Hepatocyte (in vitro differentiated cells): Measurements from ENCODE around the gene PLXNB3. TPM values are rescaled to one million over a fixed set of nuclear protein-coding genes. Genes with fewer than 3 reads are reported as not detected.

Source experiments
- DNase-seq: peaks from one replicate; pipeline ENCODE4 v3.0.0-alpha.2; 2016; ENCODE audit warnings: low spot score
- H2AFZ ChIP-seq: fragments of 200-600 bp; sonication (generic); 2 replicates; pipeline ENCODE4 v1.6.0; 2016; ENCODE audit warnings: antibody characterized with exemption, mild to moderate bottlenecking
- H3K27ac ChIP-seq: fragments of 200-600 bp; sonication (generic); 2 replicates; pipeline ENCODE4 v1.5.1; 2016; ENCODE audit warnings: mild to moderate bottlenecking
- H3K27me3 ChIP-seq: fragments of 200-600 bp; sonication (generic); 2 replicates; pipeline ENCODE4 v1.6.1; 2016
- H3K36me3 ChIP-seq: fragments of 200-600 bp; sonication (generic); replicated peaks from 2 replicates; pipeline ENCODE4 v1.5.1; 2016; ENCODE audit warnings: low read depth; ENCODE audit not compliant: insufficient read depth
- H3K4me1 ChIP-seq: fragments of 200-600 bp; sonication (generic); 2 replicates; pipeline ENCODE4 v1.5.1; 2016; ENCODE audit warnings: mild to moderate bottlenecking, moderate library complexity; ENCODE audit not compliant: insufficient read depth
- H3K4me2 ChIP-seq: fragments of 200-600 bp; sonication (generic); 2 replicates; pipeline ENCODE4 v1.6.0; 2016
- H3K4me3 ChIP-seq: fragments of 200-600 bp; sonication (generic); 2 replicates; pipeline ENCODE4 v1.5.1; 2016; ENCODE audit warnings: mild to moderate bottlenecking
- H3K79me2 ChIP-seq: fragments of 200-600 bp; sonication (generic); 2 replicates; pipeline ENCODE4 v1.6.0; 2017; ENCODE audit warnings: mild to moderate bottlenecking
- H3K9me2 ChIP-seq: fragments of 200-600 bp; sonication (generic); replicated peaks from 2 replicates; pipeline ENCODE4 v1.6.0; 2017; ENCODE audit warnings: mild to moderate bottlenecking; ENCODE audit not compliant: insufficient read depth
- H3K9me3 ChIP-seq: fragments of 200-600 bp; sonication (generic); 2 replicates; pipeline ENCODE4 v1.5.1; 2016; ENCODE audit warnings: low read depth, mild to moderate bottlenecking
- H4K20me1 ChIP-seq: fragments of 200-600 bp; sonication (generic); 2 replicates; pipeline ENCODE4 v1.6.0; 2016; ENCODE audit warnings: mild to moderate bottlenecking; ENCODE audit not compliant: insufficient read depth, poor library complexity, severe bottlenecking
- EZH2 ChIP-seq: fragments of 200-600 bp; sonication (generic); IDR thresholded peaks from 2 replicates; pipeline ENCODE4 v1.6.1; 2016; ENCODE audit warnings: antibody characterized with exemption, mild to moderate bottlenecking, borderline replicate concordance
- EZH2phosphoT487 ChIP-seq: fragments of 200-600 bp; sonication (generic); IDR thresholded peaks from one replicate; pipeline ENCODE4 v1.6.1; 2018; ENCODE audit warnings: antibody characterized with exemption, mild to moderate bottlenecking, low read depth, moderate library complexity; ENCODE audit not compliant: unreplicated experiment, severe bottlenecking
- WGBS: methylation state at CpG from one replicate; pipeline ENCODE4 v1.1.6; 2016; ENCODE audit warnings: low lambda C conversion rate; ENCODE audit errors: missing lambda C conversion rate; 5-methylcytosine and 5-hydroxymethylcytosine counted together
- polyA plus RNA-seq: library from polyadenylated mRNA; unstranded; fragments of >200 nt; fragmentation: Nextera tagmentation; extraction: Ambion mirVana; gene quantifications from 2 replicates; pipeline ENCODE4 v1.2.1, GENCODE V29; 2016
- total RNA-seq: library from RNA; depleted of rRNA; stranded (reverse); fragments of >200 nt; gene quantifications from 2 replicates; pipeline ENCODE4 v1.2.3, GENCODE V29; 2014
- TF ChIP-seq, protein P1 (sequence below): fragments of 200-600 bp; sonication (generic); IDR thresholded peaks from 2 replicates; pipeline ENCODE4 v1.5.1; 2016; ENCODE audit warnings: antibody characterized with exemption, mild to moderate bottlenecking; ENCODE audit not compliant: poor library complexity

The PLXNB3 gene
- total and polyA plus RNA-seq, 2 experiments from 2014 or later: 0.27 to 0.87 TPM

DNA sequence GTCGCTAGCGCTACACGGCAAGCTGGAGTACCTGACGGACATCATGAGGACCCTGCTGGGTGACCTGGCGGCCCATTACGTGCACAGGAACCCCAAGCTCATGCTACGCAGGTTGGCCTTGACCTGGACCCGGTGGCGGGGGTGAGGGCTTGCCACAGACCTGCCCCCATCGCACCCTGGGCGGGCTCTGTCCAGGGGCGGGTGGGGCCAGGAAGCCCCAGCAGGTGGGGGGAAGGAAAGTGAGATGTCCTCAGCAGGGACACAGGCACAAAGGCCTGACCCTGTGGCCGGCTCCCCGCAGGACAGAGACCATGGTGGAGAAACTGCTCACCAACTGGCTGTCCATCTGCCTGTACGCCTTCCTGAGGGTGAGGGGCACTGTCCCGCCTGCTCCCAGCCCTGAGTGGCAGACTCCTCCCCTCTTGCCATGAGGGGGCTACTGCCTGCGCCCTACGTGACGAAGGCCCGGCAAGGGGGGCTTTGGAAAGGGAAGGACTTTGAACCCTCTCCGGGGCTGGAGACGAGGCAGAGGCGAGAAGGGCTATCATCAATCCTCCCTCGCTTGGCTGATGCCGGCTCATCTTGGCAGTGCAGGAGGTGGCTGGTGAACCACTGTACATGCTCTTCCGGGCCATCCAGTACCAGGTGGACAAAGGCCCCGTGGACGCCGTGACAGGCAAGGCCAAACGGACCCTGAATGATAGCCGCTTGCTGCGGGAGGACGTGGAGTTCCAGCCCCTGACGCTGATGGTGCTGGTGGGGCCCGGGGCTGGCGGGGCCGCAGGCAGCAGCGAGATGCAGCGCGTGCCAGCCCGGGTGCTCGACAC, 11.5 kb downstream of the PLXNB3 start:
- H3K27ac ChIP-seq: no peak overlapping the region
- DNase-seq: no peak
- no peak overlapping the region for H3K4me3 ChIP-seq
- no peaks in the 10 kb centered on the region for H4K20me1 ChIP-seq
- H3K4me1 ChIP-seq: no peaks in the 10 kb centered on the region
- whole genome bisulfite sequencing: 91% methylated on average over 31 of the region's 42 CpGs
- H3K9me3 ChIP-seq: no peaks in the 10 kb centered on the region
- H3K79me2 ChIP-seq: no peaks in the 10 kb centered on the region
- no peak overlapping the region for H2AFZ ChIP-seq
- no peak overlapping the region for H3K4me2 ChIP-seq
- H3K36me3 ChIP-seq: no peaks in the 10 kb centered on the region
- TF ChIP-seq, protein P1, sequence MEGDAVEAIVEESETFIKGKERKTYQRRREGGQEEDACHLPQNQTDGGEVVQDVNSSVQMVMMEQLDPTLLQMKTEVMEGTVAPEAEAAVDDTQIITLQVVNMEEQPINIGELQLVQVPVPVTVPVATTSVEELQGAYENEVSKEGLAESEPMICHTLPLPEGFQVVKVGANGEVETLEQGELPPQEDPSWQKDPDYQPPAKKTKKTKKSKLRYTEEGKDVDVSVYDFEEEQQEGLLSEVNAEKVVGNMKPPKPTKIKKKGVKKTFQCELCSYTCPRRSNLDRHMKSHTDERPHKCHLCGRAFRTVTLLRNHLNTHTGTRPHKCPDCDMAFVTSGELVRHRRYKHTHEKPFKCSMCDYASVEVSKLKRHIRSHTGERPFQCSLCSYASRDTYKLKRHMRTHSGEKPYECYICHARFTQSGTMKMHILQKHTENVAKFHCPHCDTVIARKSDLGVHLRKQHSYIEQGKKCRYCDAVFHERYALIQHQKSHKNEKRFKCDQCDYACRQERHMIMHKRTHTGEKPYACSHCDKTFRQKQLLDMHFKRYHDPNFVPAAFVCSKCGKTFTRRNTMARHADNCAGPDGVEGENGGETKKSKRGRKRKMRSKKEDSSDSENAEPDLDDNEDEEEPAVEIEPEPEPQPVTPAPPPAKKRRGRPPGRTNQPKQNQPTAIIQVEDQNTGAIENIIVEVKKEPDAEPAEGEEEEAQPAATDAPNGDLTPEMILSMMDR: no peak
- no peak for TF ChIP-seq EZH2
- no peak for TF ChIP-seq EZH2phosphoT487
- H3K27me3 ChIP-seq: no peaks in the 10 kb centered on the region
- H3K9me2 ChIP-seq: no peaks in the 10 kb centered on the region

DNA sequence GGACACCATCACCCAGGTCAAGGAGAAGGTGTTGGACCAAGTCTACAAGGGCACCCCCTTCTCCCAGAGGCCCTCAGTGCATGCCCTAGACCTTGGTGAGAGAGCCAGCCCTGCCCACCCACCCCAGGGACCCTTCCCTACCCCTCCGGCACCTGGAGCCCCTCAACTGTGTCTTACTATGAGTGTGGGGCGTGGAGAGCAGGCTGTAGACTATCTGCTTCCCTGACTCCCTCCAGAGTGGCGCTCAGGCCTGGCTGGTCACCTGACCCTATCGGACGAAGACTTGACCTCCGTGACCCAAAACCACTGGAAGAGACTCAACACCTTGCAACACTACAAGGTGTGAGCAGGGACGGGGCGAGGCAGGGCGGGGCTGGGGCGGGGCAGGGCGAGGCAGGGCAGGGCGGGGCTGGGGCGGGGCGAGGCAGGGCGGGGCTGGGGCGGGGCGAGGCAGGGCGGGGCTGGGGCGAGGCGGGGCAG, 12.1 kb downstream of the PLXNB3 start:
- Histone ChIP-seq H3K4me1 (no peaks in the 10 kb centered on the region), H3K36me3 (no peaks in the 10 kb centered on the region), H3K27ac (no peak overlapping the region), H3K4me2 (no peak overlapping the region), H3K9me3 (no peaks in the 10 kb centered on the region), H3K9me2 (no peaks in the 10 kb centered on the region), H2AFZ (no peak overlapping the region), H3K27me3 (no peaks in the 10 kb centered on the region), H4K20me1 (no peaks in the 10 kb centered on the region), H3K79me2 (no peaks in the 10 kb centered on the region), H3K4me3 (no peak overlapping the region)
- WGBS: 91% methylated on average over 6 of the region's 20 CpGs
- DNase-seq: no peak
- TF ChIP-seq EZH2phosphoT487 (no peak), EZH2 (no peak)
- TF ChIP-seq, protein P1: no peak

DNA sequence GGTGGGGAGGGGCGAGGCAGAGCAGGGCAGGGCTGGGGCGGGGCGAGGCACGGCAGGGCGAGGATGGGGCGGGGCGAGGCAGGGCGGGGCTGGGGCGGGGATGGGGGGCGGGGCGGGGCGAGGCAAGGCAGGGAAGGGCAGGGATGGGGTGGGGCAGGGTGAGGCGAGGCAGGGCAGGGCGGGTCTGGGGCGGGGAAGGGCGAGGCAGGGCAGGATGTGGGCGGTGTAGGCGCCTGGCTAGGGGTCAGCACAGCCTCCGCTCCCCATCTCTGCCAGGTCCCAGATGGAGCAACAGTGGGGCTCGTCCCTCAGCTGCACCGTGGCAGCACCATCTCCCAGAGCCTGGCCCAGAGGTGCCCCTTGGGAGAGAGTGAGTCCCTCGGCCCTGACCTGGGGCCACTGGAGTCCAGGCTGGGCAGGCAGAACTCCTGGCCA, 12.6 kb downstream of the PLXNB3 start:
- H4K20me1 ChIP-seq: no peaks in the 10 kb centered on the region
- TF ChIP-seq EZH2phosphoT487 (no peak), EZH2 (no peak)
- TF ChIP-seq, protein P1: no peak
- H3K9me2 ChIP-seq: no peaks in the 10 kb centered on the region
- no peak overlapping the region for H3K4me2 ChIP-seq
- no peaks in the 10 kb centered on the region for H3K9me3 ChIP-seq
- H3K27ac ChIP-seq: no peak overlapping the region
- H3K4me3 ChIP-seq: no peak overlapping the region
- no peaks in the 10 kb centered on the region for H3K79me2 ChIP-seq
- no peaks in the 10 kb centered on the region for H3K36me3 ChIP-seq
- WGBS: 92% methylated on average over 4 of the region's 22 CpGs
- H2AFZ ChIP-seq: no peak overlapping the region
- H3K4me1 ChIP-seq: no peaks in the 10 kb centered on the region
- DNase-seq: no peak
- no peaks in the 10 kb centered on the region for H3K27me3 ChIP-seq
